SK-MEL-5 (cell line): ENCODE results near the gene RNASE2. TPM values are rescaled to one million over a fixed set of nuclear protein-coding genes. Genes with fewer than 3 reads are reported as not detected.
"Not testable (repeated sequence)": the region's sequence is repeated elsewhere in the genome, so short reads cannot be mapped to it uniquely, and the experiment has no call there.

Experiments
- DNase-seq: peaks from one replicate; pipeline ENCODE4 v3.0.0-alpha.2; 2016; ENCODE audit warnings: low read depth, low spot score
- in situ Hi-C: cut with HindIII; loops from 2 replicates; pipeline ENCODE4 v1.10.0; 2016; ENCODE audit warnings: low sequenced_read_pairs, high pct_unique_total_duplicates, low pct_unique_long_range_greater_than_20kb
- total RNA-seq: library from RNA; depleted of rRNA; stranded (reverse); fragments of >200 nt; shearing (Covaris generic); gene quantifications from 2 replicates; pipeline ENCODE4 v1.2.3, GENCODE V29; 2014

Gene RNASE2
- total RNA-seq, 1 experiment from 2014 or later: not detected

DNA sequence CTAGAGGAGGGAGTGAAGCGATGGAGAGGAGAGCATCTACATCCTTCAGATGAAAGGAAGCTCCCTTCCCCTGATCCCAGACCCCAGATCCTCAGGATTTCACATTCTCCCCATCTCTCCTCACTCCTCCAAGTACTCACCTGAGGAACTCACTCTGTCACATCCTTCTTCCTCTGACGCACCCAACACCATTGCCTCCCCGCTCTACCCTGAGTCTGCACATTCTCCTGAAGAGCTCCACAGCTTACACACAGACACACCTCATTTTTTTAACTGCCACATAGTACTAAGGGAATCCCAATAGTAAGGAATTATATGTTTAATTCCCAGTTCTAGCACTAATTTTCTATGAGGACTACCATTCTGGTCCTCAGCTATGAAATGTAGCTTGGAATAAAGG lies 18.2 kb downstream of the RNASE2 start:
- no peak for DNase-seq
- in situ Hi-C loops: no loop called here

- DNase-seq: no peak
- in situ Hi-C loops: no loop called here
These were observed 21.0 kb downstream of the RNASE2 start for GRCh38 chr14:20976291-20976690.

DNA sequence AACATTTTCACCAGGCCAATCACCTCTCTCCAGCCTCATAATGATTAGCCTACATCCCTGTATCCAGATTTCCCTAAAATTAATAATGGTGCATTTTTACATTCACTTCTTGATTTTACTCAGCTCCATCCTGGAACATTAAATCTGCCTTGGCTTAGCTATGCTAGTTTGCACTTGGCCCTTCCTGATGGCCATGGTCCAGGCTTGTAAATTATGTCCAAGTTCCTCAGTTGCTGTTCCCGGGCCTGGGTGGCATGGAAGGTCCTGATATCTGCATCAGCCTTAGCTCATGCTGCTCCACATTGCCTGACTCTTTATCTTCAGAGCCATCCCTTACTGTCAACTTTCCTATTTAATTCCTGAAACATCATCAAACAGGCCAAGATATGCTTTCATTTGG lies 23.4 kb downstream of the RNASE2 start:
- in situ Hi-C loops: no loop called here
- DNase-seq: no peak

- in situ Hi-C loops: no loop called here
- DNase-seq: no peak
These were observed 25.6 kb downstream of the RNASE2 start for GRCh38 chr14:20980906-20981305.

- in situ Hi-C loops: no loop called here
- no peak for DNase-seq
These were observed 27.5 kb downstream of the RNASE2 start for GRCh38 chr14:20982646-20983369.

GRCh38 chr14:20985650-20986049 lies 30.4 kb downstream of the RNASE2 start:
- in situ Hi-C loops, DNase-seq: not testable (repeated sequence)

DNA sequence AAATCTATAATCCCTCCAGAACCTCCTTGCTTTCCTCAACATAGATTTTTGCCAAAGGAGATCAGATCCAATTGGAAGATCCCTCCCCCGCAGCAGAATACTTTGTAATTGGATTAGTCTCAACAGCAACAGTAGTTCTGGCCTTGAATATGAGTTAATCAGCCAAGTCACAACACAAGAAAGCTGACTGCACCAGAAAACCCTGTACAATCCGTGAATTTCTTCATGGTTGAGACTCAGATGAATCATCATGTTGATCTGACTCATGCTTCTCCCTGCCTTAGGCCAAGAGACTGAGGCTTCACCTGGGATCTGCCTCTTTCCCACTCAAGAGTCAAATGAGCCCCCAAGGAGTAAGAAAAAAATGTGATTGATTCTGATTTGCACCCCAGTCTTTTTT lies 31.5 kb downstream of the RNASE2 start:
- in situ Hi-C loops: no loop called here
- DNase-seq: peak; percentile 35

- DNase-seq: no peak
- in situ Hi-C loops: no loop called here
These were observed 33.6 kb downstream of the RNASE2 start for GRCh38 chr14:20988717-20989470.

DNA sequence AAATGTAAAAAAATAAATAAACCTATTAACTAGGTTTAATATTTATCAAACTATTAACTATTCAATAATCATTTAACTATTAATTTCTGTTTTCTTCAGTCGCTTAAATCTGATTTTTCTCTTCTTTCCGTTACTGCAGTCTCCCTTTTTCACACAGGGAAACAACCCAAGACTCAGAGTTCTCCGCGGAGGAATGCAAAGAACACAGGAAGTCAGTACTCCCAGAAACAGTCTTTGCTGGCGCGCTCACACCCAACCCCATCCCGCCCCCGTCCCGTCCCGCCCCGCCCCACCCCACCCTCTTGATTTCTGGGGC lies 34.1 kb downstream of the RNASE2 start:
- no peak for DNase-seq
- in situ Hi-C loops: no loop called here

DNA sequence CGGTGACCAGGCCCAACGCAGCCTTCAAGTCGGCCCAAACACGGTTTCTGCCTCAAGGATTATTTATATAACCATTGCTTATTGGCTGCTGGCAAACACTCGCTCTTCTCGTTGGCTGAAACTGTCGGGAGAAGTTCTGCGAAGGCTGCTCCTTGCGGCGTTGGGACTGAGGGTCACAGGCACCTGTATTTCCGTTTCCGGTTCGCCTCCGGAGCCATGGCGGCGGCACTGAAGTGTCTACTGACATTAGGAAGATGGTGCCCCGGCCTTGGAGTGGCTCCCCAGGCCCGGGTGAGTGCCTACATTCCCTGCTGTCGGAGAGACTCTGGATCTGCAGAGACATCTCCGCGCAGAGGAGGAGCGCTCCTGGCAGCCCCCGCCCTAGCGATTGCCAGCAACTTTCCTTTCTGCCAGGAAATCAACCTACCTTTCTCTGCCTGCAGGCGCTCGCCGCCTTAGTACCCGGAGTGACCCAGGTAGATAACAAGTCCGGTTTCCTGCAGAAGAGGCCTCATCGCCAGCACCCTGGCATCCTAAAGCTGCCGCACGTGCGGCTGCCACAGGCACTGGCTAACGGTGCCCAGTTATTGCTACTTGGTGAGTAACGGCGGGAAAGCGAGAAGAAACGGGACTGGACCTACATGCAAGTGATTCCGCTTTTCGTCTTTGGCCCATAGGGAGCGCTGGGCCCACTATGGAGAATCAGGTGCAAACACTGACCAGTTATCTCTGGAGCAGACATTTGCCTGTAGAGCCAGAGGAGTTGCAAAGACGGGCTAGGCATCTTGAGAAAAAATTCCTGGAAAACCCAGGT lies 34.7 kb downstream of the RNASE2 start, which contains the start of gene METTL17:
METTL17 (plus strand) TSS at position 194 of the 814 bp plus-strand sequence; CDS start at position 217, 23 bp downstream.
- in situ Hi-C loops: no loop called here
- peak; percentile 97 for DNase-seq

- in situ Hi-C loops: no loop called here
- no peak for DNase-seq
These were observed 41.2 kb downstream of the RNASE2 start for GRCh38 chr14:20996521-20996920.

DNA sequence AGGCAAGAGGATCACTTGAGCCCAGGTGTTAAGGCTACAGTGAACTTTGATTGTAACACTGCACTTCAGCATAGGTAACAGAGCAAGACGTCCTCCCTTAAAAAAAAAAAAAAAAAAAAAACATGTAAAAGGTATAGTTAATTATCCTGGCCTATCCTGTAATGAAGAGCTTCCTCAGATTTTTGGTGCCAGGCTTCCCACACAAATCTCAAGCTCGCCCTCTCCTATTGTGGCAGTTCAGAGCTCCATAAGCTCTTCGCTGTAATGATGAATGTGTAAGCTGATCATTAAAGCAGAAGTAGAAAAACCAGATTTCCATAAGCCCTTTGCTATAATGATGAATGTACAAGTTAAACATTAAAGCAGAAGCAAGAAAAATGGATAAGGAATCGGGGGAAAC lies 41.8 kb downstream of the RNASE2 start:
- no peak for DNase-seq
- in situ Hi-C loops: no loop called here

DNA sequence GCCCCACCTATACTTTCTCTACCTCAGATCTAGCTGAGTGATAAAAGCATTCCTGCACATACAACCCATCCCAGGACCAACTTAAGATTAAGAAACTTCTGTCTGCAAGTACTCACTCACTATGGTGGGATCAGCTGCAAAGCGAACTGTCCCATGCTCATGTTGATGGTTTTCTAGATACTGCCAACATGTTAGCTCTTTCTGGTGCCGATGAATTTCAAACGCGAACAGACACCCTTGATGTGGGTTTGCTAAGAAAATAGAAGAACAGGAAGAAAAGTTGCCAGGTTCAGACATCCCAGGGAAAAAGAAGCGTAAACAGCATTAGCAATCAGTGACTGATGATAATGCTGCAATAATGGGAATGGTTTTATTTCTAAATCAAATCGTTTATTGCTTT lies 42.3 kb downstream of the RNASE2 start:
- DNase-seq: no peak
- in situ Hi-C loops: no loop called here

DNA sequence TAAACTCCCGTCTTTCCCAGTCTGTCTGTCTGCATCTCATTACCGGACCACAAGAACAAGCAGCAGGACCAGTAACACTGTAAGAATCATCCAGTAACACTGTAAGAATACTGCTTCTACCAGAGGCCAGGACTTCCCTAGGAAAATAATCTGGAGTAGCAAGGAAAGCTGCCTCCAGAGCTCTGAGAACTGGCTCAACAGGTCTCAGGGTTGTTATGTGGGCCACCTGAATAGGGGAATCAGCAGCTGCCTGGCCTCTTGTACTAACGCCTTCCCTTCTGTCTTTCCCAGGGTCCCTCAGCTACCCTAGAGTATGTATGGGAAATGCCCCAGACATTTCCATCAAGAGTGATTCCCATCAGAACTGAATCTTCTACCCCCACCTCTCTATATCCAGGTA lies 42.9 kb downstream of the RNASE2 start:
- in situ Hi-C loops: no loop called here
- DNase-seq: no peak

- in situ Hi-C loops: no loop called here
These were observed 43.5 kb downstream of the RNASE2 start, which contains the start of gene SLC39A2 for GRCh38 chr14:20998674-20999366. TSS of gene SLC39A2 (plus strand) at chr14:20999293. CDS start at chr14:20999447, 154 bp downstream.

DNA sequence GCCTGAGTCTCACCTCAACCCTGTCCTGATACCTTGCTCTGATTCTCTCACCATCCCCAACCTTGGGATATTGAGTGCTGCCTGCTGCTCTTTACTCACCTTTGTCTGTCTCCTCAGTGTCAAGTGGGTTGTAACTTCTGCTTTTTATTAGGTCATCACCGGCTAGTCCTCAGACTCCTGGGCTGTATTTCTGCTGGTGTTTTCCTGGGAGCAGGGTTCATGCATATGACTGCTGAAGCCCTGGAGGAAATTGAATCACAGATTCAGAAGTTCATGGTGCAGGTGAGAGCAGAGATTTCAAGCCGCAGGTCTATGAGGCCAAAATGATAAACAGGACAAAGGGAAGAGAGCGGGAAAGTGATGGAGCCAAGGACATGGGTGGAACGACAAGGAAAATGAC lies 44.3 kb downstream of the RNASE2 start:
- in situ Hi-C loops: no loop called here
- DNase-seq: no peak

More at GRCh38 chr14:20998674-20999366, 43.5 kb downstream of the RNASE2 start, which contains the start of gene SLC39A2:
- DNase-seq: peak; percentile 48

- DNase-seq: no peak
- in situ Hi-C loops: no loop called here
These were observed 45.9 kb downstream of the RNASE2 start for GRCh38 chr14:21001218-21001617.
